ENCODE measurements around the gene CST6.

- TF ChIP-seq POLR2A (IDR thresholded peaks at IDR 0.05; ENCODE audit: low read depth, low read length): peak; percentile 88
- no peak for TF ChIP-seq CTCF (IDR thresholded peaks at IDR 0.05; ENCODE audit: extremely low read depth in 1 of 2, insufficient read depth in 1 of 2, low read depth in 1 of 2, low read length in 2 of 2)
- peak; percentile 89 for TF ChIP-seq POLR2AphosphoS5 (IDR thresholded peaks at IDR 0.05; ENCODE audit: insufficient read depth, low read depth, low read length)
- TF ChIP-seq MAX (IDR thresholded peaks at IDR 0.05; ENCODE audit: insufficient read depth, insufficient read length): peak; percentile 52
- TF ChIP-seq EZH2 (IDR thresholded peaks at IDR 0.05; ENCODE audit: borderline replicate concordance, low read depth, low read length, severe bottlenecking): no peak
- TF ChIP-seq GATA2 (IDR thresholded peaks at IDR 0.05; ENCODE audit: insufficient read depth, insufficient read length, low read depth, low read length): no peak
Measured at GRCh38 chr11:66051766-66052663, 40.2 kb downstream of the CST6 start, which contains the start of gene SF3B2.
